Nephron (organoid): Measurements from ENCODE around the gene DNAJC27.

Experiments used
- H3K27ac Mint-ChIP-seq, 3 experiments: 2 replicates each; pipeline ENCODE4 v1.8.0; 2020; ENCODE audit warnings: mixed read lengths in 3 of 3, mild to moderate bottlenecking in 2 of 3, moderate library complexity in 1 of 3
- H3K27me3 Mint-ChIP-seq: 2 replicates; pipeline ENCODE4 v1.8.0; 2021; ENCODE audit warnings: low read depth, mild to moderate bottlenecking, moderate library complexity, mixed read lengths
- H3K36me3 Mint-ChIP-seq: 2 replicates; pipeline ENCODE4 v1.8.0; 2020; ENCODE audit warnings: low read depth, mixed read lengths
- H3K4me1 Mint-ChIP-seq: 2 replicates; pipeline ENCODE4 v1.8.0; 2020; ENCODE audit warnings: mixed read lengths
- H3K4me3 Mint-ChIP-seq, 3 experiments: 2 replicates each; pipeline ENCODE4 v1.8.0; 2020; ENCODE audit warnings: mild to moderate bottlenecking in 3 of 3, mixed read lengths in 3 of 3, moderate library complexity in 2 of 3
- H3K9me3 Mint-ChIP-seq: 2 replicates; pipeline ENCODE4 v1.8.0; 2020; ENCODE audit warnings: mixed read lengths
- CTCF ChIP-seq, 3 experiments: fragments of 200-600 bp; sonication (generic); IDR thresholded peaks; one replicate each; pipeline ENCODE4 v1.5.0; 2021; ENCODE audit warnings: antibody characterized with exemption in 3 of 3; ENCODE audit not compliant: unreplicated experiment in 3 of 3

DNAJC27 gene

DNA sequence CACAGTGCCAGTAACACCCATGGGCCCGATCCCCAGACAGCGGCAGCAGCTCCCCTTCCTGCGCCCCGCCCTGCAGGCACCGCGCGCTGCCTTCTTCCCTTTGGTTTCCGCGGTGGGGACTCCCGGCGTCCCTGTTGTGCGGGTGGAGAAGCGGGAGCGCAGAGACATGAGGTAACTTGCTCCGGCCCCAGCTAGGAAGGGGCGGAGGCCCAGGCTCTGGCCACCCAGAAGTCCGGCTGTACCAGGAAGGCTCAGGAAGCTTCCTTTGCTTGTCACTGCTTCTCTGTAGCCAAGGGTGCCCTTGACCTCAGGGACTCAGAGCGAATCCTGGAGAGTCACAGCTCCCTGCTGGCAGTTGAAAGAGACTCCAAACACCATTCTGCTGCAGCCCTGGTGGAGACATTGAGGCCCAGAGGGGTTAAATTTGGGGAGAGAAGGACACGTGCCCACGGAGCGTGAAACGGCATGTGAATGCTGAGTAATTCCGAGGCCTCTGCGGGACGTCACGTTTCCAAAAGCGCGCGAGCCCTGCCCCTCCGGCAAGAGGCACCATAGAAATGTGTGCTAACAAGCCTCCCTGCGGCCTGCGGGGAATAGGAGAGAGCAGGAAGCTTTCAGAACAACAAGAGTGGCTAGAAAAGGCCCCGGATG, 45.0 kb downstream of the DNAJC27 start:
- Mint-ChIP-seq H3K4me3 (no peak overlapping the region), H3K27me3 (peaks cover 17% of the 10 kb centered on the region), H3K9me3 (no peaks in the 10 kb centered on the region), H3K36me3 (no peaks in the 10 kb centered on the region), H3K27ac (peak overlapping the region in 1 of 3 experiments; percentile 9), H3K4me1 (peaks cover 5% of the 10 kb centered on the region)
- TF ChIP-seq CTCF (IDR thresholded peaks at IDR 0.05; ENCODE audit: unreplicated experiment in 3 of 3) = no peak

- Mint-ChIP-seq H3K27me3 (peaks cover 15% of the 10 kb centered on the region), H3K4me3 (no peak overlapping the region), H3K27ac (no peak overlapping the region), H3K4me1 (peaks cover 5% of the 10 kb centered on the region), H3K36me3 (no peaks in the 10 kb centered on the region), H3K9me3 (no peaks in the 10 kb centered on the region)
- no peak for TF ChIP-seq CTCF (IDR thresholded peaks at IDR 0.05; ENCODE audit: unreplicated experiment in 3 of 3)
Observed at GRCh38 chr2:24926220-24926601, 45.5 kb downstream of the DNAJC27 start.

- Mint-ChIP-seq H3K9me3 (no peaks in the 10 kb centered on the region), H3K4me3 (no peak overlapping the region), H3K4me1 (peaks cover under 1% of the 10 kb centered on the region), H3K27me3 (peaks cover 15% of the 10 kb centered on the region), H3K36me3 (no peaks in the 10 kb centered on the region), H3K27ac (no peak overlapping the region)
- no peak for TF ChIP-seq CTCF (IDR thresholded peaks at IDR 0.05; ENCODE audit: unreplicated experiment in 3 of 3)
Observed at GRCh38 chr2:24925815-24926214, 45.9 kb downstream of the DNAJC27 start.

- Mint-ChIP-seq H3K27me3 (peaks cover 18% of the 10 kb centered on the region), H3K36me3 (no peaks in the 10 kb centered on the region), H3K4me1 (no peaks in the 10 kb centered on the region), H3K27ac (no peak overlapping the region), H3K4me3 (no peak overlapping the region), H3K9me3 (no peaks in the 10 kb centered on the region)
- no peak for TF ChIP-seq CTCF (IDR thresholded peaks at IDR 0.05; ENCODE audit: unreplicated experiment in 3 of 3)
Observed at GRCh38 chr2:24924732-24925131, 47.0 kb downstream of the DNAJC27 start.

GRCh38 chr2:24924266-24924665, 47.5 kb downstream of the DNAJC27 start:
- Mint-ChIP-seq H3K4me3 (no peak overlapping the region), H3K27ac (no peak overlapping the region), H3K4me1 (peaks cover 2% of the 10 kb centered on the region), H3K9me3 (no peaks in the 10 kb centered on the region), H3K27me3 (peaks cover 19% of the 10 kb centered on the region), H3K36me3 (no peaks in the 10 kb centered on the region)
- TF ChIP-seq CTCF (IDR thresholded peaks at IDR 0.05; ENCODE audit: unreplicated experiment in 3 of 3) = no peak

DNA sequence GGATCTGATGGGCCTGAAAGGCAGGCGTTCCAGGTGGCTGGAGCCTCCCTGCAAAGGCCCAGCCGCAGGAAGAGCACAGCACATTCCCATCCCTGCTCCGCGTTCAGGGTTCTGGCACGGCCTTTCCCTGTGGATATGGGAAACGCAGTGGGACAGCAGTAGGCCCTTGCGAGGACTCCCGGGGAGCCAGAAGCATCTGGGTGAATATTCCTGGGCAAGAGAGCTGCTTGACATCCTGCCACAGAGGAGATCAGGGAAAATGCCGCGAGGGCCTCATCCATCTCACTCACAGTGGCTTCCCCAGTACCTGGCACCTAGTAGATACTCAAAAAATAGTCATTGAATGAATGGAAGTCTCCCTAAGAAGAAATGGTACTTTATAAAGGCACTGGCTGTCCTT, 48.6 kb downstream of the DNAJC27 start:
- peaks cover 2% of the 10 kb centered on the region for H3K36me3 Mint-ChIP-seq
- peaks cover 24% of the 10 kb centered on the region for H3K27me3 Mint-ChIP-seq
- H3K4me1 Mint-ChIP-seq = peaks cover 6% of the 10 kb centered on the region
- TF ChIP-seq CTCF (IDR thresholded peaks at IDR 0.05; ENCODE audit: unreplicated experiment in 3 of 3) = no peak
- no peak overlapping the region for H3K27ac Mint-ChIP-seq
- H3K9me3 Mint-ChIP-seq = no peaks in the 10 kb centered on the region
- no peak overlapping the region for H3K4me3 Mint-ChIP-seq
